Ishikawa (cell line): ENCODE results near the gene GALNT14.

Experiments used
- CEBPB ChIP-seq: IDR thresholded peaks from 2 replicates; pipeline ENCODE4 v1.6.1; 2012
- CREB1 ChIP-seq: IDR thresholded peaks from 2 replicates; pipeline ENCODE4 v1.6.1; 2012; ENCODE audit warnings: low read depth
- FOXM1 ChIP-seq: IDR thresholded peaks from 2 replicates; pipeline ENCODE4 v1.6.1; 2012; ENCODE audit warnings: low read depth, borderline replicate concordance
- REST ChIP-seq: IDR thresholded peaks from 2 replicates; pipeline ENCODE4 v1.6.1; 2012; ENCODE audit warnings: low read depth, mild to moderate bottlenecking

GRCh38 chr2:31151501-31151900, 13.3 kb upstream of the GALNT14 start:
- no peak for TF ChIP-seq FOXM1
- no peak for TF ChIP-seq CREB1
- no peak for TF ChIP-seq CEBPB
- TF ChIP-seq REST, result no peak
